COLO668 (cell line): ENCODE results near the gene TXLNG.
A peak's percentile ranks its signal among the peaks of the same experiment; 100 is the strongest.

Experiments used
- DNase-seq: peaks from one replicate; lab custom pipeline; 2025; ENCODE audit not compliant: unreplicated experiment; lab: John Stamatoyannopoulos, UW

Gene TXLNG

GRCh38 chrX:16785247-16786138, 773 bp upstream of the TXLNG start:
- DNase-seq = peak; percentile 13

DNA sequence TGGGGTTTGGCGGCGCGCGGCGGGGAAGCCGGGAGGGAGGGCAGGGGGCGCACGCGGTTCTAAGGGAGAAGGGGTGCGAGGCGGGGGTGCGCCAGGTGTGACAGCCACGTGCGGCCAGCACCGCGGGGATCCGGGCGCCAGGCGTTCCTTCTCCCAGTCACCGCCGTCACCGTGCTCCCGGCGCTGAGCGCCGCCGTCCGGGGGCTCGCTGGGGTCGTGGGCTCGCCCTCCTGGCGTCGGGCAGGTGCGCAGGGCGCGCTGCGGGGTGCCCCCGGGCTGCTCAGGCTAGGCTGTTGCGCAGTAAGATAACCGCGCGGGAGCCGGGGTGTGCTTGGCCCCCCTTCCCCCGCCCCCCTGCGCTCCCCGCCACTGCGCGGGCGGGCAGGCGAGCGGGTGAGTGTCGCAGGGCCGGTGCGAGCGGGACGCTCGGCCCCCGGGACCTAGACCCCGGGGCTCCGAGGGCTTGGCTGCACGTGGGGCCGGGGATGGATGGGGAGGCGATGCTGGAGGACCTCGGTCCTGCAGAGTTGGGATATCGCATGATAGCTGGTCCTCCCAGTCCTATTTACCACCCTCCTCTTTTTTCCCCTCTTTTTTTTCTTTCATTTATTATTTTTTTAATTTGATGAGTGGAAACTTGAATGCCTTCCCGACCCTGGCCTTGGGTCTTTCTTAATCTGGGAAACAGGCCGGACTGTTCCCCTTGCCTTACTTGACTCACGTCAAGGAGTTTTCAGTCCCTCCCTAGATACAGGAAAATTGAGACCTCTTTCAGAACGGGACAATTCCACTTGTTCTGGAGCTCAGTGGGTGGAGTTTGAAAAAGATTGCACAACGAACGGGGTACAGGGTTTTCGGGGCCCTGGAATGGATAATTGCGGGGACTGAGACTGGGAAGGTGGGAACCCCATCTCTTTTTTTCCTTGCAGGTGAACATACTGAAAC, 797 bp downstream of the TXLNG start:
- peak; percentile 53 for DNase-seq

GRCh38 chrX:16788477-16788876, 2.2 kb downstream of the TXLNG start:
- no peak for DNase-seq

- no peak for DNase-seq
Measured at GRCh38 chrX:16796298-16796697, 10.0 kb downstream of the TXLNG start.

GRCh38 chrX:16797358-16797757, 11.1 kb downstream of the TXLNG start:
- no peak for DNase-seq

DNA sequence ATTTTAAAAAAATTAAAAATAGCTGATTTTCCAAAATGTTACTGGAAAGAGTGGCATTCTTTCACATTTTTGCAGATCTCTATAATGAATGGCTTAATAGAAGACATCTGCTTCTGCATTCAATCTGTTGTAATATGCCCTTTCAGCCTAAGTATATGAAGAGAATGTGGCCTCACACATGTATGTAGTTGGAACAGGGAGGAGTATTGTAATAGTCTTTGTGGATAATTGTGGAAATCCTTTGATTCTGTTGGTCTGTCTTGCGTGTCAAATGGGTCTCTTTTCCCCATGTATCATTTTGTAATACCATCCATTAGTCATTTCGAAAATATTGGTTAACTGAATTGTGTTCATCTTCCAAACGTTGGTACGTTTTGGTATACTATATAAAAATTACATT, 11.6 kb downstream of the TXLNG start:
- no peak for DNase-seq

DNA sequence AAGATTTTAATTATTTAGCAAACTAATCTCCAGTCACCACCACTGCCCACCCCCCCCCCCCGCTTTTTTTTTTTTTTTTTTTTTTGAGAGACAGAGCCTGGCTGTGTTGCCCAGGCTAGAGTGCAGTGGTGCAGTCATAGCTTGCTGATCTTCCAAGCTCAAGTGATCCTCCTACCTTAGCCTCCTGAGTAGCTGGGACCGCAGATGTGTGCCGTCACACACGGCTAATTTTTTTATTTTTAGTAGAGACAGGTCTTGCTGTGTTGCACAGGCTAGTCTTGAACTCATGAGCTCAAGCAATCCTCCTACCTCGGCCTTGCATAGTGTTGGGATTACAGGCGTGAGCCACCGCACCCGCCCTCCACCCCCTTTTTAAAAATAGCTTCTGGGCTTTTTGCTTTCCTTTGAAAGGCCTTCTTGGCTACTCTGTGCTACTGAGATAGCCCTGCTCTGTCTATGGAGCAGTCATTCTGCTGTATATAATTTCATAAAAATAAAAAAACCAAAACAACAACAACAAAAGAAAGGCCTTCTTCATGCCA, 18.7 kb downstream of the TXLNG start:
- no peak for DNase-seq

GRCh38 chrX:16807548-16807947, 21.3 kb downstream of the TXLNG start:
- peak; percentile 1 for DNase-seq

- no peak for DNase-seq
Measured at GRCh38 chrX:16807976-16808542, 21.8 kb downstream of the TXLNG start.

GRCh38 chrX:16814597-16814996, 28.3 kb downstream of the TXLNG start:
- no peak for DNase-seq

DNA sequence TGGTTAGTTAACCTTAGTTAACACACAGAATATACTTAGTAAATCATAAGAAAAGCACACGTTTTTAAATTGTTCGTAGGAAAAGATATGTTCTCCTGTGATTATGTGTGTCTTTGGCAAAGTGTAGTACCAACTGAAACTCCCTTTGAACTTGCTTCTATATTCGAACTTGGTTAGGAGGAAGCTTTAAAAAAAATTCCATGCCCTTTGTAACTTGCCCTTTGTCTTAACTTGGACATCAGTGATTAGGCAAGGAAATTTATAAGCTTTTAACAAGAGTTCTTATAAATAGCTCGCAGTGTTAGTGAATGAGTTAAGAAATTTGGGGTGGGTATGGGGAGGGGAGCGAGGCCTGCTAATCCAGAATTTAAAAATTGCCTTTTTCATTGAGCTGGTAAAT, 33.4 kb downstream of the TXLNG start:
- no peak for DNase-seq

- DNase-seq = no peak
Measured at GRCh38 chrX:16822723-16823122, 36.5 kb downstream of the TXLNG start.

DNA sequence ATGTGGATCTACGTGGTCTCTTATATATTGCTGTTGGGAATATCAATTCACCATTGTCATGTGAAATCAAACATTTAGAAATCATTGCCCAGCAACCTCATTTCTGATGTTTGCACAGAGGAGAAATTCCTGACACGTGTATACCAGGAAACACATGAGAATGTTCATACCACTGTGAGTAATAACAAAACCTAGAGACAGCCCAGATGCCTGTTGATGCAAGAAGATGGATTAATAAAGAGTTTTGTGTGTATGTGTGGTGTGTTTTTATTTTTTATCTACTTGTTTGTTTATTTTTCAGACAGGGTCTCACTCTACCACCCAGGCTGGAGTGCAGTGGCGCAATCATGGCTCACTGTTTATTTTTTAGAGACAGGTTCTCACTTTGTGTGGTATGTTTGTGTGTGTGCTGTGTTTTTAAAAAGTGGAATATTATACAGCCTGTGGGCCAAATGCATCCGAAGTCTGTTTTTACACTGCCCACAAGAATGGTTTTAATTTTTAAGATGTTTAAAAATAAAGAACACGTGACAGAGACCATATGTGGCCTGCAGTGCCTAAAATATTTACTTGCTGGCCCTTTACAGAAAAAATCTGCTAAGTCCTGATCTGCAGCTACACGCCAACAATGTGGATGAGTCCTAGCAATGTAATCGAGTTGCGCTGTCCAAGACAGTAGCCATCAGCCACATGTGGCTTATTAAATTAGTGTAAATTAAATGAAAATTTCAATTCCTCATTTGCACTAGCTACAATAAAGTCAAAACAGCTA, 39.2 kb downstream of the TXLNG start:
- no peak for DNase-seq

DNA sequence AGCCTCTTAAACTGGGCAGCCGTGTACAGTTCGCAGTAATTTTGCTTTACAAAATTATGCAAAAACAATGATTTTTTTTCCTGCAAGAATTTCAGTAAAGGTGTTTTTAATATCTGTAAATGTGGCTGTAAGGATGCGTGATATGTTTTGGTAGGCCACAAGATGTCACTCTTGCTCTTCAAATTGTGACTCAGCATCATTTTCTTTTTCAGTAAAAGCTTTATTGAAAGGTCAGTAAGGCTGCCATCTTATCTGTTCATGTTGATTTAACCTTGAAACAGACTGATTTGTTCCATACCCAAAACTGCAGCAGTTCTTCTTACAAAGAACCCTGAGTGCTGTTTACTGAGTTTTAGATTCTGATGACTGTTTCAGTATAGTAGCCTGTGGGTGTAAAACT, 39.9 kb downstream of the TXLNG start:
- DNase-seq = no peak

- no peak for DNase-seq
Measured at GRCh38 chrX:16827225-16827624, 41.0 kb downstream of the TXLNG start.

DNA sequence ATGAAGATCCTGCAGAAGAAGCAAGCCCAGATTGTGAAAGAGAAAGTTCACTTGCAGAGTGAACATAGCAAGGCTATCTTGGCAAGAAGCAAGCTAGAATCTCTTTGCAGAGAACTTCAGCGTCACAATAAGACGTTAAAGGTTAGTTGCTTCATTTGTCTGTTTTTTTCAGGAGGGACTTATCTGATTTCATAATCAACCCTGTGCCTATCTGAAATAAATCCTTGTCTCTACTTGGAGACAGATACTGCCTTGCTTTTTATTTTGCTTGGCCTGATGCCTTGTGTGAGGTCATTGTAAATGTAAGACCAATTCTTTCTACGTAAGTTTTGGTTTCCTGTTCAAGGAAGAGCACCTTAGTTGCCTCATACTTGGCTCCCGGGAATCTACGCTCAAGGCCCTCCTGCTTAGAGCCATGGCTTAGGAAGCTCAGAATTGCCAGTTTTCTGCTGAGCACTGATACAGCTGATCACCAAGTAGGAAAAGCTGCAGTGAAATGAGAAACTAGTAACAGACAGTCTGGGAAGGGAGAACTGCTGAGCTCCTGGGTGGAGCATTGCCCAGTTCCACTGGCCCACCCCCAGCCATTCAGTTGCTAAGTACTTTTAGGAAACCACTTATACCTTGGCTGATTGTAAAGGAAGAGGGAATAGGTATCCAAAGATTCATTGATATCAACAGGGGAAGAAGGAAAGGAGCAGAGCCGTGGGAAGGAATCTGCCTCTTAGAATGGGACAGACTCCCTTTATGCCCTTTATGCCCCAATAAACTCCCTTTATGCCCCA, 42.0 kb downstream of the TXLNG start:
- DNase-seq = no peak

GRCh38 chrX:16832301-16832700, 46.0 kb downstream of the TXLNG start:
- DNase-seq = no peak

- DNase-seq = no peak
Measured at GRCh38 chrX:16834806-16835205, 48.5 kb downstream of the TXLNG start.

- peak; percentile 12 for DNase-seq
Measured at GRCh38 chrX:16836371-16836770, 50.1 kb downstream of the TXLNG start.
